Measurements from ENCODE around the gene PLCB1. TPM values are rescaled to one million over a fixed set of nuclear protein-coding genes. Genes with fewer than 3 reads are reported as not detected.

Gene PLCB1
- total and polyA plus RNA-seq, 2 experiments from 2014 or later, result 14.9 to 20.7 TPM

- TF ChIP-seq ZNF462 (CRISPR knock-in tag; IDR thresholded peaks at IDR 0.05) (no peak), EZH2phosphoT487 (IDR thresholded peaks at IDR 0.05; ENCODE audit: unreplicated experiment) (no peak), NANOG (IDR thresholded peaks at IDR 0.05; ENCODE audit: borderline replicate concordance) (no peak)
These were observed 632.4 kb downstream of the PLCB1 start (continued) for GRCh38 chr20:8764344-8764962.

GRCh38 chr20:8766868-8767390 is 634.9 kb downstream of the PLCB1 start:
- DNase-seq (ENCODE audit: low spot score) (no peak), ATAC-seq (no peak)
- no peaks in the 10 kb centered on the region for H3K27me3 Mint-ChIP-seq (ENCODE audit: insufficient read depth, low read depth, poor library complexity)
- H3K4me1 Mint-ChIP-seq, result no peaks in the 10 kb centered on the region
- no peak overlapping the region for H3K27ac ChIP-seq (ENCODE audit: low read depth)
- no peak overlapping the region for H3K4me2 ChIP-seq
- no peak overlapping the region for H3K4me3 Mint-ChIP-seq
- H3K36me3 Mint-ChIP-seq (ENCODE audit: low read depth), result no peaks in the 10 kb centered on the region
- H3K79me2 ChIP-seq (replicated peaks; ENCODE audit: insufficient read depth), result no peaks in the 10 kb centered on the region
- no peaks in the 10 kb centered on the region for H3K9me2 ChIP-seq (ENCODE audit: insufficient read depth)
- no peaks in the 10 kb centered on the region for H3K36me3 ChIP-seq (ENCODE audit: insufficient read depth)
- no peak for TF ChIP-seq CTCF (conservative IDR thresholded peaks at IDR 0.05; ENCODE audit: low read depth in 2 of 2)
- no peaks in the 10 kb centered on the region for H3K9me3 Mint-ChIP-seq
- no peak overlapping the region for H2AFZ ChIP-seq
- H3F3A ChIP-seq (replicated peaks; ENCODE audit: low read depth), result no peaks in the 10 kb centered on the region
- H4K20me1 ChIP-seq (replicated peaks; ENCODE audit: insufficient read depth), result no peaks in the 10 kb centered on the region
- H3K27me3 ChIP-seq (ENCODE audit: insufficient read depth), result no peaks in the 10 kb centered on the region
- no peak overlapping the region for H3K4me3 ChIP-seq
- no peaks in the 10 kb centered on the region for H3K4me1 ChIP-seq (ENCODE audit: insufficient read depth)
- no peak overlapping the region for H3K27ac Mint-ChIP-seq
